A549 (cell line): ENCODE results near the gene MTTP.

Experiments used
- BHLHE40 ChIP-seq: IDR thresholded peaks from 2 replicates; pipeline ENCODE4 v1.6.1; 2012; ENCODE audit warnings: low read depth, low read length, inconsistent platforms
- CTCF ChIP-seq: fragments of >200 bp; sonication (Bioruptor Twin); formaldehyde crosslinking; IDR thresholded peaks from 3 replicates; pipeline ENCODE4 v1.5.1; 2016
- HDAC2 ChIP-seq: fragments of 200-600 bp; sonication (generic); IDR thresholded peaks from 2 replicates; pipeline ENCODE4 v1.6.1; 2016
- JUN ChIP-seq, 2 experiments: fragments of >200 bp; sonication (Bioruptor Twin); formaldehyde crosslinking; IDR thresholded peaks; 2 replicates in 1 of 2; 3 replicates in 1 of 2; pipeline ENCODE4 v1.6.1; 2016 to 2017
- KDM1A ChIP-seq: fragments of 200-600 bp; sonication (generic); IDR thresholded peaks from 2 replicates; pipeline ENCODE4 v1.6.1; 2016; ENCODE audit warnings: low read depth, mild to moderate bottlenecking
- KDM5A ChIP-seq: fragments of 200-600 bp; sonication (generic); IDR thresholded peaks from 2 replicates; pipeline ENCODE4 v1.6.1; 2016; ENCODE audit warnings: antibody characterized with exemption, mild to moderate bottlenecking
- MYC ChIP-seq: IDR thresholded peaks from 2 replicates; pipeline ENCODE4 v1.6.1; 2012; ENCODE audit warnings: mild to moderate bottlenecking, inconsistent platforms, low read length, improper control_type of control experiment, borderline replicate concordance
- NPAS2 ChIP-seq: fragments of 250-450 bp; sonication (Bioruptor Pico); IDR thresholded peaks from 2 replicates; pipeline ENCODE4 v1.8.0; 2022; ENCODE audit warnings: mild to moderate bottlenecking, moderate library complexity, borderline replicate concordance
- POLR2A ChIP-seq: IDR thresholded peaks from 2 replicates; pipeline ENCODE4 v1.6.1; 2012; ENCODE audit warnings: mild to moderate bottlenecking, low read length
- RAD21 ChIP-seq, 2 experiments: fragments of >200 bp in 1 of 2; sonication (Bioruptor Twin) in 1 of 2; formaldehyde crosslinking in 1 of 2; IDR thresholded peaks in 1 of 2; conservative IDR thresholded peaks in 1 of 2; 2 replicates in 1 of 2; 3 replicates in 1 of 2; pipeline ENCODE4 v1.6.1; 2012 to 2018; ENCODE audit warnings: inconsistent platforms in 1 of 2
- REST ChIP-seq: fragments of 200-600 bp; sonication (generic); IDR thresholded peaks from 2 replicates; pipeline ENCODE4 v1.6.1; 2016; ENCODE audit warnings: antibody characterized with exemption, mild to moderate bottlenecking, moderate library complexity
- RNF2 ChIP-seq: fragments of 200-600 bp; sonication (generic); IDR thresholded peaks from 2 replicates; pipeline ENCODE4 v1.6.1; 2016; ENCODE audit warnings: low read depth, mild to moderate bottlenecking, antibody characterized with exemption, moderate library complexity, borderline replicate concordance
- USF2 ChIP-seq: fragments of 450-650 bp; IDR thresholded peaks from 2 replicates; pipeline ENCODE4 v1.6.1; 2014; ENCODE audit warnings: antibody characterized with exemption

GRCh38 chr4:99615170-99615820 is 40.7 kb downstream of the MTTP start:
- no peak for TF ChIP-seq REST
- TF ChIP-seq CTCF: no peak
- TF ChIP-seq MYC: no peak
- no peak for TF ChIP-seq POLR2A
- no peak for TF ChIP-seq JUN (IDR thresholded peaks at IDR 0.05)
- TF ChIP-seq RAD21 (conservative IDR thresholded peaks at IDR 0.05 in 1 of 2, IDR thresholded peaks at IDR 0.05 in 1 of 2): no peak
- no peak for TF ChIP-seq BHLHE40
- TF ChIP-seq KDM1A: no peak
- no peak for TF ChIP-seq HDAC2
- no peak for TF ChIP-seq RNF2
- TF ChIP-seq KDM5A: no peak
- no peak for TF ChIP-seq NPAS2 (CRISPR knock-in tag)
- no peak for TF ChIP-seq USF2
